ENCODE measurements around the gene IL1A. TPM values are rescaled to one million over a fixed set of nuclear protein-coding genes. Genes with fewer than 3 reads are reported as not detected.

The IL1A gene
- total and polyA plus RNA-seq, 9 donors, result 0.07 to 0.69 (median 0.12) TPM; not detected in 4

- intact Hi-C loops (cut with DNase I), result no loop called here
- TF ChIP-seq CTCF (IDR thresholded peaks at IDR 0.05), result no peak
- no peak for TF ChIP-seq EP300 (IDR thresholded peaks at IDR 0.05)
- no peak for TF ChIP-seq POLR2A (IDR thresholded peaks at IDR 0.05)
- H3K36me3 ChIP-seq, result no peaks in the 10 kb centered on the region
- no peak overlapping the region for H3K27ac ChIP-seq
- H3K9me3 ChIP-seq, result no peaks in the 10 kb centered on the region
- H3K4me1 ChIP-seq (ENCODE audit: insufficient read depth), result no peaks in the 10 kb centered on the region
- no peaks in the 10 kb centered on the region for H3K27me3 ChIP-seq
- WGBS, 3 donors, result 89 to 96% (median 91%) methylated on average over 3 of the region's 3 CpGs
- DNase-seq, result no peak
- no peak overlapping the region for H3K4me3 ChIP-seq
Observed at GRCh38 chr2:112791019-112791418, 6.7 kb upstream of the IL1A start.

GRCh38 chr2:112790305-112790704 lies 6.0 kb upstream of the IL1A start:
- 89 to 93% (median 92%) methylated on average over 5 of the region's 5 CpGs for WGBS, 3 donors
- TF ChIP-seq EP300 (IDR thresholded peaks at IDR 0.05), result no peak
- TF ChIP-seq POLR2A (IDR thresholded peaks at IDR 0.05), result no peak
- TF ChIP-seq CTCF (IDR thresholded peaks at IDR 0.05), result no peak
- intact Hi-C loops (cut with DNase I), result no loop called here

GRCh38 chr2:112789186-112789585 lies 4.9 kb upstream of the IL1A start:
- Histone ChIP-seq H3K4me1 (ENCODE audit: insufficient read depth) (no peaks in the 10 kb centered on the region), H3K36me3 (no peaks in the 10 kb centered on the region), H3K9me3 (no peaks in the 10 kb centered on the region), H3K27ac (no peak overlapping the region), H3K4me3 (no peak overlapping the region), H3K27me3 (no peaks in the 10 kb centered on the region)
- intact Hi-C loops (cut with DNase I), result no loop called here
- 63 to 74% (median 70%) methylated on average over 1 of the region's 1 CpG for WGBS, 3 donors
- TF ChIP-seq CTCF (IDR thresholded peaks at IDR 0.05) (no peak), POLR2A (IDR thresholded peaks at IDR 0.05) (no peak), EP300 (IDR thresholded peaks at IDR 0.05) (no peak)
- DNase-seq, result no peak

More at GRCh38 chr2:112790305-112790704, 6.0 kb upstream of the IL1A start:
- no peaks in the 10 kb centered on the region for H3K27me3 ChIP-seq
- H3K4me3 ChIP-seq, result no peak overlapping the region
- no peak overlapping the region for H3K27ac ChIP-seq
- no peak for DNase-seq
- no peaks in the 10 kb centered on the region for H3K36me3 ChIP-seq
- H3K9me3 ChIP-seq, result no peaks in the 10 kb centered on the region
- no peaks in the 10 kb centered on the region for H3K4me1 ChIP-seq (ENCODE audit: insufficient read depth)

GRCh38 chr2:112788653-112789052 lies 4.4 kb upstream of the IL1A start:
- 38 to 56% (median 54%) methylated on average over 3 of the region's 3 CpGs for WGBS, 3 donors
- intact Hi-C loops (cut with DNase I), result no loop called here
- H3K27ac ChIP-seq, result no peak overlapping the region
- H3K4me3 ChIP-seq, result no peak overlapping the region
- no peaks in the 10 kb centered on the region for H3K36me3 ChIP-seq
- TF ChIP-seq CTCF (IDR thresholded peaks at IDR 0.05) (no peak), EP300 (IDR thresholded peaks at IDR 0.05) (no peak), POLR2A (IDR thresholded peaks at IDR 0.05) (no peak)
- no peaks in the 10 kb centered on the region for H3K27me3 ChIP-seq
- H3K4me1 ChIP-seq (ENCODE audit: insufficient read depth), result no peaks in the 10 kb centered on the region
- DNase-seq, result no peak
- no peaks in the 10 kb centered on the region for H3K9me3 ChIP-seq
